ENCODE measurements around the gene LCTL. TPM values are rescaled to one million over a fixed set of nuclear protein-coding genes. Genes with fewer than 3 reads are reported as not detected.

LCTL gene
- total and polyA plus RNA-seq, 10 of the 15 experiments (the other 5 are each of a cell fraction or from before 2014, with no cell fraction given), result 0.07 to 0.76 (median 0.40) TPM; not detected in 5

GRCh38 chr15:66508293-66508883, 57.4 kb downstream of the LCTL start (continued):
- no peak for TF ChIP-seq ZBTB40 (IDR thresholded peaks at IDR 0.05; ENCODE audit: borderline replicate concordance)
- TF ChIP-seq BRCA1 (IDR thresholded peaks at IDR 0.05; ENCODE audit: low read depth, low read length), result no peak
- TF ChIP-seq, protein P1, sequence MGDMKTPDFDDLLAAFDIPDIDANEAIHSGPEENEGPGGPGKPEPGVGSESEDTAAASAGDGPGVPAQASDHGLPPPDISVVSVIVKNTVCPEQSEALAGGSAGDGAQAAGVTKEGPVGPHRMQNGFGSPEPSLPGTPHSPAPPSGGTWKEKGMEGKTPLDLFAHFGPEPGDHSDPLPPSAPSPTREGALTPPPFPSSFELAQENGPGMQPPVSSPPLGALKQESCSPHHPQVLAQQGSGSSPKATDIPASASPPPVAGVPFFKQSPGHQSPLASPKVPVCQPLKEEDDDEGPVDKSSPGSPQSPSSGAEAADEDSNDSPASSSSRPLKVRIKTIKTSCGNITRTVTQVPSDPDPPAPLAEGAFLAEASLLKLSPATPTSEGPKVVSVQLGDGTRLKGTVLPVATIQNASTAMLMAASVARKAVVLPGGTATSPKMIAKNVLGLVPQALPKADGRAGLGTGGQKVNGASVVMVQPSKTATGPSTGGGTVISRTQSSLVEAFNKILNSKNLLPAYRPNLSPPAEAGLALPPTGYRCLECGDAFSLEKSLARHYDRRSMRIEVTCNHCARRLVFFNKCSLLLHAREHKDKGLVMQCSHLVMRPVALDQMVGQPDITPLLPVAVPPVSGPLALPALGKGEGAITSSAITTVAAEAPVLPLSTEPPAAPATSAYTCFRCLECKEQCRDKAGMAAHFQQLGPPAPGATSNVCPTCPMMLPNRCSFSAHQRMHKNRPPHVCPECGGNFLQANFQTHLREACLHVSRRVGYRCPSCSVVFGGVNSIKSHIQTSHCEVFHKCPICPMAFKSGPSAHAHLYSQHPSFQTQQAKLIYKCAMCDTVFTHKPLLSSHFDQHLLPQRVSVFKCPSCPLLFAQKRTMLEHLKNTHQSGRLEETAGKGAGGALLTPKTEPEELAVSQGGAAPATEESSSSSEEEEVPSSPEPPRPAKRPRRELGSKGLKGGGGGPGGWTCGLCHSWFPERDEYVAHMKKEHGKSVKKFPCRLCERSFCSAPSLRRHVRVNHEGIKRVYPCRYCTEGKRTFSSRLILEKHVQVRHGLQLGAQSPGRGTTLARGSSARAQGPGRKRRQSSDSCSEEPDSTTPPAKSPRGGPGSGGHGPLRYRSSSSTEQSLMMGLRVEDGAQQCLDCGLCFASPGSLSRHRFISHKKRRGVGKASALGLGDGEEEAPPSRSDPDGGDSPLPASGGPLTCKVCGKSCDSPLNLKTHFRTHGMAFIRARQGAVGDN (IDR thresholded peaks at IDR 0.05), result 0 out of 2 replicates have a peak, but pooled peaks have one; percentile 25
- TF ChIP-seq, protein P2, sequence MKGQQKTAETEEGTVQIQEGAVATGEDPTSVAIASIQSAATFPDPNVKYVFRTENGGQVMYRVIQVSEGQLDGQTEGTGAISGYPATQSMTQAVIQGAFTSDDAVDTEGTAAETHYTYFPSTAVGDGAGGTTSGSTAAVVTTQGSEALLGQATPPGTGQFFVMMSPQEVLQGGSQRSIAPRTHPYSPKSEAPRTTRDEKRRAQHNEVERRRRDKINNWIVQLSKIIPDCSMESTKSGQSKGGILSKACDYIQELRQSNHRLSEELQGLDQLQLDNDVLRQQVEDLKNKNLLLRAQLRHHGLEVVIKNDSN (IDR thresholded peaks at IDR 0.05; ENCODE audit: borderline replicate concordance, extremely low read length, insufficient read depth, low read depth, low read length), result no peak
- no peak for TF ChIP-seq MYC (IDR thresholded peaks at IDR 0.05; ENCODE audit: insufficient read depth, insufficient read length, insufficient replicate concordance, low read length, severe bottlenecking)
- TF ChIP-seq ZNF274 (IDR thresholded peaks at IDR 0.05; ENCODE audit: insufficient read depth, insufficient read length), result no peak
- no peak for TF ChIP-seq SMC3 (IDR thresholded peaks at IDR 0.05; ENCODE audit: borderline replicate concordance, low read length)
- TF ChIP-seq RCOR1 (conservative IDR thresholded peaks at IDR 0.05; ENCODE audit: low read depth, low read length), result no peak
- TF ChIP-seq ASH2L (IDR thresholded peaks at IDR 0.05; ENCODE audit: borderline replicate concordance, low read depth), result no peak
- TF ChIP-seq SMARCA5 (IDR thresholded peaks at IDR 0.05), result no peak
- TF ChIP-seq, protein P3, sequence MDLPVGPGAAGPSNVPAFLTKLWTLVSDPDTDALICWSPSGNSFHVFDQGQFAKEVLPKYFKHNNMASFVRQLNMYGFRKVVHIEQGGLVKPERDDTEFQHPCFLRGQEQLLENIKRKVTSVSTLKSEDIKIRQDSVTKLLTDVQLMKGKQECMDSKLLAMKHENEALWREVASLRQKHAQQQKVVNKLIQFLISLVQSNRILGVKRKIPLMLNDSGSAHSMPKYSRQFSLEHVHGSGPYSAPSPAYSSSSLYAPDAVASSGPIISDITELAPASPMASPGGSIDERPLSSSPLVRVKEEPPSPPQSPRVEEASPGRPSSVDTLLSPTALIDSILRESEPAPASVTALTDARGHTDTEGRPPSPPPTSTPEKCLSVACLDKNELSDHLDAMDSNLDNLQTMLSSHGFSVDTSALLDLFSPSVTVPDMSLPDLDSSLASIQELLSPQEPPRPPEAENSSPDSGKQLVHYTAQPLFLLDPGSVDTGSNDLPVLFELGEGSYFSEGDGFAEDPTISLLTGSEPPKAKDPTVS (IDR thresholded peaks at IDR 0.05; ENCODE audit: low read depth, low read length), result no peak
- no peak for TF ChIP-seq STAT3 (IDR thresholded peaks at IDR 0.05; ENCODE audit: low read depth, low read length)
- TF ChIP-seq RELB (IDR thresholded peaks at IDR 0.05; ENCODE audit: low read depth), result no peak
- no peak for TF ChIP-seq KDM1A (IDR thresholded peaks at IDR 0.05; ENCODE audit: borderline replicate concordance)
- no peak for TF ChIP-seq SIX5 (IDR thresholded peaks at IDR 0.05; ENCODE audit: low read depth, low read length, severe bottlenecking)

All from GM12878 (cell line).